Hematopoietic multipotent progenitor cell (in vitro differentiated cells): ENCODE data around the gene NBDY. TPM values are rescaled to one million over a fixed set of nuclear protein-coding genes. Genes with fewer than 3 reads are reported as not detected.

Experiments
- DNase-seq, 3 donors: peaks; one replicate each; pipeline ENCODE4 v3.0.0-alpha.2; 2011 to 2015; ENCODE audit warnings: low read depth in 2 of 3, low spot score in 2 of 3
- total RNA-seq: library from RNA; depleted of rRNA; stranded (reverse); fragments of >200 nt; gene quantifications from one replicate; pipeline ENCODE4 v1.2.3, GENCODE V29; 2012

The NBDY gene
- total RNA-seq, 1 donor = 4.6 TPM

GRCh38 chrX:56784666-56785065 lies 55.6 kb downstream of the NBDY start:
- DNase-seq = no peak

- DNase-seq = no peak
These were observed 56.4 kb downstream of the NBDY start for GRCh38 chrX:56785442-56785841.

- no peak for DNase-seq
These were observed 58.1 kb downstream of the NBDY start for GRCh38 chrX:56786889-56787733.

- DNase-seq = no peak
These were observed 58.7 kb downstream of the NBDY start for GRCh38 chrX:56787734-56788152.

- peak in 1 of 3 donors; percentile 8 for DNase-seq
These were observed 59.2 kb downstream of the NBDY start for GRCh38 chrX:56788229-56788628.

- peak in 2 of 3 donors; percentile 56 to 60 for DNase-seq
These were observed 59.7 kb downstream of the NBDY start for GRCh38 chrX:56788717-56789122.

- DNase-seq = no peak
These were observed 60.6 kb downstream of the NBDY start for GRCh38 chrX:56789518-56790070.

GRCh38 chrX:56790778-56791177 lies 61.7 kb downstream of the NBDY start:
- DNase-seq = no peak

GRCh38 chrX:56791456-56791855 lies 62.4 kb downstream of the NBDY start:
- DNase-seq = no peak

GRCh38 chrX:56792270-56793111 lies 63.4 kb downstream of the NBDY start:
- DNase-seq = no peak

- no peak for DNase-seq
These were observed 64.0 kb downstream of the NBDY start for GRCh38 chrX:56793112-56793430.

- DNase-seq = no peak
These were observed 64.7 kb downstream of the NBDY start for GRCh38 chrX:56793521-56794320.

- DNase-seq = no peak
These were observed 65.6 kb downstream of the NBDY start for GRCh38 chrX:56794404-56795230.

GRCh38 chrX:56795309-56795868 lies 66.3 kb downstream of the NBDY start:
- DNase-seq = no peak

- no peak for DNase-seq
These were observed 67.8 kb downstream of the NBDY start for GRCh38 chrX:56796641-56797395.

GRCh38 chrX:56797574-56798338 lies 68.7 kb downstream of the NBDY start:
- DNase-seq = peak in 1 of 3 donors; percentile 42

- no peak for DNase-seq
These were observed 69.3 kb downstream of the NBDY start for GRCh38 chrX:56798339-56798711.
